ENCODE results near the gene GJB5.
"Not testable (repeated sequence)": the region's sequence is repeated elsewhere in the genome, so short reads cannot be mapped to it uniquely, and the experiment has no call there.

GJB5 gene

GRCh38 chr1:34745666-34746065 is 9.2 kb upstream of the GJB5 start:
- DNase-seq (ENCODE audit: low read depth): no peak

- no peak for DNase-seq (ENCODE audit: low read depth)
Measured at GRCh38 chr1:34746101-34746500, 8.7 kb upstream of the GJB5 start.

DNA sequence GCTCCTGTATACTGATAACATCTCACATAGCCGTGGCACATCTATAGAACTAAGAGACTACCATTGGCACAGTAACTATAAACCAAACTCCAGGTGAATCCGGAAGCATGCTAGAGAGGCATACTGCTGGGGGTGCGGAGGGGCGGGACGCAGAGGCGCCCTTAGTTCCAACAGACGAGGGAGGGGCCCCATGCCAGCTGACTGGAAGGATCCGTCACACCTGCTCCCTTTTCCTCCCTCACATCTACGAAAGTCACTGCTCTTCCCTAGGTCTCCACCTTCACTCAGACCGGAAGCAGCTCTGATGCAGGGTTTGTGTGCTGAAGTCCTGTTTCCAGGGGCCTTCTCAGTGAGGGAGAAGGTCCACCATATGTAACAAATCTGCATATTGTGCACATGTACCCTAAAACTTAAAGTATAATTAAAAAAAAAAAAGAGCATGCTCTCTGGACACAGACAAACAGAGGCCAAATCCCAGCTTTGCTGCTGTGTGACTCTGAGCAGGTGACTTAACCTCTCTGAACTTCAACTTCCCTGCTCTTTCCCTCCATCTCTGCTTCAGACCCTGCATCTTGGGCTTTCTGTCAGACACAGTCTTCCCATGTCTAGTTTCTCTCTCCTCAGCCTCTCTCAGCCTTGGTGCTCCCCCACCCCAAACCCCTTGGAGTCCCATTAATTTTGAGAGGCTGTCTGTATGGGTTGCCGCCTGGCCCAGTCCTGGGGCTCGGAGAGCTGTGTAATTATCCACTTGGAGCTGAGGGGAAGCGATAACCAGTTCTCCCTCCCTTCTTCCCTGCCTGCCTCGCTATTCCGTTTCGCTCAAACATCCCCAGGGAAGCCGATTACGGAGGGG is 7.8 kb upstream of the GJB5 start:
- no peak for DNase-seq (ENCODE audit: low read depth)

- no peak for DNase-seq (ENCODE audit: low read depth)
Measured at GRCh38 chr1:34747638-34747941, 7.3 kb upstream of the GJB5 start.

DNA sequence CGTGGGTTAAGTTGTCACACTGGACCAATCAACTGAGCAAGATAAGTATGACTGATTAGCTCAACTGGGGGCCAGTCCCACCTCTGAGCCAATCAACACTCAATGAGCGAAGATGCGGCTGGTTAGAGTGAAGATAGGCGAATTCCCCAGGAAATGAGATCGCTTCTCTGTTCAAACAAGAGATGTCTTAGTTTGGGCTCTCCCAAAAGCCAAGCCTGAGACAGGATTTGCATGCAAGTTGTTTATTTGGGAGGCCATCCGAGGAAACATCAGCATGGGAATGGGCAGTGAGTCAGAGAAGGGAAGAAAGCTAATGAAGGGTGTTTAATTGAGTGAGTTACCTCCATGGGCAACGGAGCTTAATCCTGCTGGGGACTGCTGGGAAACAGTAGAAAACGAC is 4.9 kb upstream of the GJB5 start:
- no peak for DNase-seq (ENCODE audit: low read depth)

DNA sequence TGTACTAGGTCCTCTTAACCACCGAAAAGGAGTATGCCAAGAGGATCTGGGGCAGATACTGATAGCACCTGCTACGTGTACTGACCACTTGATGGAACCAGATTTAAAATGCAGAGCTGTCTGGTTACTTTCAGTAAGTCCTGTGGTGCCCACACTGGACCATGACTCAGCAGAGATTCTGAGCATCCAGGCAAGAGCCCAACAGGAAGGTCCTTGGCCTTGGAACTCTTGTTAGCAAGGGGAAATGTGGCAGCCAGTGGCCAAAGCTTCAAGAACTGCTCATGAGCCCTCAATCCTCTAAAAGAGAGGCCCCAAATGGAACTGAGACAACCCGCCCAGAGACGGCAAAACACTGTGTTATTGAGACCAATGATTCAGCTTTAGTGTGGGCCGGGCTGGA is 4.2 kb upstream of the GJB5 start:
- no peak for DNase-seq (ENCODE audit: low read depth)

GRCh38 chr1:34753163-34753562 is 1.7 kb upstream of the GJB5 start:
- DNase-seq (ENCODE audit: low read depth): no peak

GRCh38 chr1:34755961-34756360 is 1.1 kb downstream of the GJB5 start:
- no peak for DNase-seq (ENCODE audit: low read depth)

- DNase-seq (ENCODE audit: low read depth): no peak
Measured at GRCh38 chr1:34757386-34757785, 2.5 kb downstream of the GJB5 start.

GRCh38 chr1:34758751-34759150 is 3.9 kb downstream of the GJB5 start:
- no peak for DNase-seq (ENCODE audit: low read depth)

- DNase-seq (ENCODE audit: low read depth): no peak
Measured at GRCh38 chr1:34759503-34760357, 4.9 kb downstream of the GJB5 start, which contains the start of gene GJB4. GJB4 (plus strand) TSS chr1:34759740; CDS start chr1:34761255, 1,515 bp downstream.

GRCh38 chr1:34761176-34761761 is 6.4 kb downstream of the GJB5 start:
- no peak for DNase-seq (ENCODE audit: low read depth)

DNA sequence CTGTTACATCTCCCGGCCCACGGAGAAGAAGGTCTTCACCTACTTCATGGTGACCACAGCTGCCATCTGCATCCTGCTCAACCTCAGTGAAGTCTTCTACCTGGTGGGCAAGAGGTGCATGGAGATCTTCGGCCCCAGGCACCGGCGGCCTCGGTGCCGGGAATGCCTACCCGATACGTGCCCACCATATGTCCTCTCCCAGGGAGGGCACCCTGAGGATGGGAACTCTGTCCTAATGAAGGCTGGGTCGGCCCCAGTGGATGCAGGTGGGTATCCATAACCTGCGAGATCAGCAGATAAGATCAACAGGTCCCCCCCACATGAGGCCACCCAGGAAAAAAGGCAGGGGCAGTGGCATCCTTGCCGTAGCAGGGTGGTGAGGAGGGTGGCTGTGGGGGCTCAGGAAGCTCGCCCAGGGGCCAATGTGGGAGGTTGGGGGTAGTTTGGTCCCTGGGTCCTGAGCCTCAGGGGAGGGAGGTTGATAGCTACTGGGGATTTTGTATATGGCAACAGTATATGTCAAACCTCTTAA is 7.0 kb downstream of the GJB5 start:
- DNase-seq (ENCODE audit: low read depth): no peak

DNA sequence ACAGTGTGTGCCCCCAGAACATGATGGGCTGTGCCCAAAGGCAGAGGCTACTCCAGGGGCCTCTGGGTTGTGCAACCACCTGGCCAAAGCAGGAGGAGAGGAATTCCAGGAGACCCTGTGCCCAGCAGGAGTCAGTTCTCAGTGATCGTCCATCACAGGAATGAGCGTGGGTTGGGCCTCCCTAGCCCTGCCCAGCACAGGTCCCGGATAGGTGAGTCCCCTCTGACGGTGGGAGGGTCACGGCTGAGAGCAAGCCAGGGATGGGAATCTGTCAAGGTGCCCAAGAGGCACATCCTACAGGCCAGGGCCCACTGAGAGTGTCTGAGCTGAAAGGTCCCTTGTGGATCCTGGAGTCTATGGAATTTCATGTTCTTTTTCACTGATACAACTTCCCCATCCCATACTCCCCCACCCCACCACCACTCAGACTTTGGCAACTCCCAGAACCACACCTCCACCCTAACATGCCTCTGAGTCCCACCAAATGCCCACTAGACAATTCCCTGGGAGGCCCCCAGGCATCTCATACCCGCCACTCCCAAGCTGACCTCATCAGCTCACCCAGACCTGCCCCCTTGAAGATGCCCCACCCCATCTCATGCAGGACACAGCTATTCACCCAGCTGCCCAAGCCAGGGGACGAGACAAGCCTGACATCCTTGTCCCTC is 7.8 kb downstream of the GJB5 start:
- no peak for DNase-seq (ENCODE audit: low read depth)

GRCh38 chr1:34763142-34763781 is 8.4 kb downstream of the GJB5 start:
- DNase-seq (ENCODE audit: low read depth): no peak

GRCh38 chr1:34768856-34769255 is 14.0 kb downstream of the GJB5 start:
- no peak for DNase-seq (ENCODE audit: low read depth)

GRCh38 chr1:34770891-34771504 is 16.2 kb downstream of the GJB5 start:
- no peak for DNase-seq (ENCODE audit: low read depth)

GRCh38 chr1:34771573-34772371 is 16.9 kb downstream of the GJB5 start:
- no peak for DNase-seq (ENCODE audit: low read depth)

DNA sequence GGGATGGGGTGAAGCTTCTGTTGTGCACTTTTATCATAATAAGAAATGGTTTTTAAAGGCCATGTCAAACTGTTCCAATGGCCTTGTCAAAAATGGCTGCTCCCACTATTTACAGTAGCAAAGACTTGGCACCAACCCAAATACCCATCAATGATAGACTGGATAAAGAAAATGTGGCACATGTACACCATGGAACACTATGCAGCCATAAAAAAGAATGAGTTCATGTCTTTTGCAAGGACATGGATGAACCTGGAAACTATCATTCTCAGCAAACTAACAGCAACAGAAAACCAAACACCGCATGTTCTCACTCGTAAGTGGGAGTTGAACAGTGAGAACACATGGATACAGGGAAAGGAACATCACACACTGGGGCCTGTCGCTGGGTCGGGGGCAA is 18.3 kb downstream of the GJB5 start:
- DNase-seq (ENCODE audit: low read depth): not testable (repeated sequence)

DNA sequence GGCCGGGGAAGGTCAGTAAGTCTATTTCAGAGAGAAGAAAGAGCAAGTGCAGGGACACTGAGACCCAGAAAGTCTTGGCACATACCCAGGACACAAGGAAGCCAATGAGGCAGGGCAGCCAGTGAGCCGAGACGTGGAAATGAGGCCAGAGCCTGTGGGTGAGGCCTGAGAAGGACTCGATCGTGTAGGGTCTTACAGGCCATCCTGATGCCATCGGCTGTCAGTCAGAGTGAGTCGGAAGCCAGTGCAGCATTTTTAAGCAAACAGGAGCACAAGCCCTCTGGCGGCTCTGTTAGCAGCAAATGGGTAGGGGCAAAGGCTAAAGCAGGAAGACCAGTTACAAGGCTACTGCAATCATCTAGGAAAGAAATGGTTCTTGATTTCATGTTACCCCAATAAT is 20.1 kb downstream of the GJB5 start:
- DNase-seq (ENCODE audit: low read depth): no peak

Data from activated T-helper 9 cell treated with anti-CD3 and anti-CD28 coated beads, Interleukin-2, amount 50 U/mL, for 16 hours (primary cell).